Stimulated activated CD8-positive, alpha-beta memory T cell treated with anti-CD3 and anti-CD28 coated beads, Interleukin-15, amount 100 ng/mL, for 24 hours (primary cell): Measurements from ENCODE around the gene LIN7A.

ENCODE experiments used
- DNase-seq: peaks from one replicate; pipeline ENCODE4 v3.0.0-alpha.2; 2020; ENCODE audit warnings: low read depth

LIN7A gene

GRCh38 chr12:80749456-80749855 is 188.3 kb downstream of the LIN7A start:
- DNase-seq: no peak

- no peak for DNase-seq
Observed at GRCh38 chr12:80747800-80748199, 189.9 kb downstream of the LIN7A start.

GRCh38 chr12:80745851-80746505 is 191.8 kb downstream of the LIN7A start:
- DNase-seq: no peak
